ENCODE results near the gene ROR1.

DNA sequence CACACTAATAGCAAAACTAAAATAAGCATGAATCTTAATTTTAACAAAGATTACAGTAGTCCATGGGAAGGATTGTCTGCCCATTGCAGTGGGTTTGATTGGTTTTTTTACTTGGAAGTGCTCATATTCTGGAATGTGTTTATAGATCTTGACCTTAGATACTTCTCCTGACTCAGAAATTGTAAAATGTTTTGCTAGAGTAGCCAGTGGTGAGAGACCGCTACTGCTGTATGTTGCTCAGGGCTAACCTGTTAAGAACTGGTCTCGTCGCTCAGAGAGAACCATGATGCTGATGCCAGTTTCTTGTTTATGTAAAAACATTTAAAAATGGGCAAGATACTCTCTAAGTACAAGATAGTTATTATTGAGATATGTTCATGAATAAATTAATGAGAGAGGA, 99.9 kb downstream of the ROR1 start:
- TF ChIP-seq, protein P1, sequence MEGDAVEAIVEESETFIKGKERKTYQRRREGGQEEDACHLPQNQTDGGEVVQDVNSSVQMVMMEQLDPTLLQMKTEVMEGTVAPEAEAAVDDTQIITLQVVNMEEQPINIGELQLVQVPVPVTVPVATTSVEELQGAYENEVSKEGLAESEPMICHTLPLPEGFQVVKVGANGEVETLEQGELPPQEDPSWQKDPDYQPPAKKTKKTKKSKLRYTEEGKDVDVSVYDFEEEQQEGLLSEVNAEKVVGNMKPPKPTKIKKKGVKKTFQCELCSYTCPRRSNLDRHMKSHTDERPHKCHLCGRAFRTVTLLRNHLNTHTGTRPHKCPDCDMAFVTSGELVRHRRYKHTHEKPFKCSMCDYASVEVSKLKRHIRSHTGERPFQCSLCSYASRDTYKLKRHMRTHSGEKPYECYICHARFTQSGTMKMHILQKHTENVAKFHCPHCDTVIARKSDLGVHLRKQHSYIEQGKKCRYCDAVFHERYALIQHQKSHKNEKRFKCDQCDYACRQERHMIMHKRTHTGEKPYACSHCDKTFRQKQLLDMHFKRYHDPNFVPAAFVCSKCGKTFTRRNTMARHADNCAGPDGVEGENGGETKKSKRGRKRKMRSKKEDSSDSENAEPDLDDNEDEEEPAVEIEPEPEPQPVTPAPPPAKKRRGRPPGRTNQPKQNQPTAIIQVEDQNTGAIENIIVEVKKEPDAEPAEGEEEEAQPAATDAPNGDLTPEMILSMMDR (IDR thresholded peaks at IDR 0.05 in 2 of 3, conservative IDR thresholded peaks at IDR 0.05 in 1 of 3; ENCODE audit: insufficient read depth in 2 of 3, low read depth in 1 of 3, low read length in 3 of 3), result no peak
- no peak for TF ChIP-seq CBFA2T3 (IDR thresholded peaks at IDR 0.05)
- no peak for TF ChIP-seq RBM25 (IDR thresholded peaks at IDR 0.05; ENCODE audit: low read depth, low read length, severe bottlenecking)
- TF ChIP-seq BRCA1 (IDR thresholded peaks at IDR 0.05), result no peak
- no peak for TF ChIP-seq BRCA1 (CRISPR knock-in tag; IDR thresholded peaks at IDR 0.05)
- TF ChIP-seq LARP7 (IDR thresholded peaks at IDR 0.05), result no peak
- TF ChIP-seq, protein P2, sequence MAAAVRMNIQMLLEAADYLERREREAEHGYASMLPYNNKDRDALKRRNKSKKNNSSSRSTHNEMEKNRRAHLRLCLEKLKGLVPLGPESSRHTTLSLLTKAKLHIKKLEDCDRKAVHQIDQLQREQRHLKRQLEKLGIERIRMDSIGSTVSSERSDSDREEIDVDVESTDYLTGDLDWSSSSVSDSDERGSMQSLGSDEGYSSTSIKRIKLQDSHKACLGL (CRISPR knock-in tag; IDR thresholded peaks at IDR 0.05; ENCODE audit: borderline replicate concordance, poor library complexity, severe bottlenecking), result no peak
- TF ChIP-seq CREM (IDR thresholded peaks at IDR 0.05; ENCODE audit: low read depth), result no peak
